Lung microvascular endothelial cell (primary cell): Measurements from ENCODE around the gene HSPA9. TPM values are rescaled to one million over a fixed set of nuclear protein-coding genes. Genes with fewer than 3 reads are reported as not detected.
A peak's percentile ranks its signal among the peaks of the same experiment; 100 is the strongest.
"Not testable (repeated sequence)": the region's sequence is repeated elsewhere in the genome, so short reads cannot be mapped to it uniquely, and the experiment has no call there.

Source experiments
- DNase-seq, 2 donors: peaks; one replicate each; pipeline versions ENCODE4 v3.0.0 to v3.0.0-alpha.2; 2010; ENCODE audit warnings: low read depth in 2 of 2
- total RNA-seq: library from RNA; depleted of rRNA; stranded (reverse); fragments of >200 nt; gene quantifications from 2 replicates; pipeline ENCODE4 v1.2.1, GENCODE V29; 2014

Gene HSPA9
- total RNA-seq, 1 donor from 2014 or later, result 187 TPM

DNA sequence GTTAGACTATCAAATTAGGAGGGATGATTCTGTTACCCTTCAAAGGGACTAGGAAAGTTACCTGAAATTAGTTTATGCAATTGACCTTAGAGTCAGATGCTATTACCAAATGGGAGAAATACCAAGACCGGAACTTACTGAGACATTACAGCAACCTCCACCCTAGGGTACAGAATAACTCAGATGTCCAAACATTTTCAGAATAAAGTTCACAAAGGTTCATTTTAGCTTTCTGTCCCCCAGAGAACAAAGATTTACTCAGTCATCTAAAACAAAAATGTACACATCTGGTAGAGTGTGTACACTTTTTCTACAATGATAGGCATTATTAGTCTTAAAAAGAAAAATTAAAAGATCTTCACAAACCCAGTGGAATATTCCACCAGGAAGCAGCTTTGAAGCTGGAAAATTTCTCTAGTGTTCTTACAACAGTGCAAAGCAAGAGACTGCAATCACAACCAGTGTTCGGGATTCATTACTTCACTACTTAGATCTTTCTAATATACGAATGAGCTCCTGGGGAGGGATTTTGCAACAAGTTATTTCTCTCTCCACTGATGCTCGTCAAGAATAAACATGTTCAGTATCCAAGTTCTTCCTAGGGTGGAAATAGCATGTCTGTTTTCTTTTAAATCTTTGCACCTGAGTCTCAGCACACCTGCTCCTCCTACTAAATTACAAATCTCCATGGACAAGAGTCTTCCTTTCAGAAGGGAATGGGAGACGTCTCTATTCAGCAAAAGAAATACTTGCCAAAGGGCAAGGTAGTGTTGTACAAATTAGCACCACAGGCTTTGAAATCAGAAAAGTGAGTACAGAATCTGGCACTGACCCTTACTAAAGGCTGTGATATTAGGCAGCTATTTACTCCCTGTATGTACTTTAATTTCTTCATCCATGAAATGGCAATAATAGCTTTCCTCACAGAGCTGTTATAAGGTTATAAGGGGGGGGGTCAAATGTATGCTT is 40.9 kb downstream of the HSPA9 start:
- no peak for DNase-seq

DNA sequence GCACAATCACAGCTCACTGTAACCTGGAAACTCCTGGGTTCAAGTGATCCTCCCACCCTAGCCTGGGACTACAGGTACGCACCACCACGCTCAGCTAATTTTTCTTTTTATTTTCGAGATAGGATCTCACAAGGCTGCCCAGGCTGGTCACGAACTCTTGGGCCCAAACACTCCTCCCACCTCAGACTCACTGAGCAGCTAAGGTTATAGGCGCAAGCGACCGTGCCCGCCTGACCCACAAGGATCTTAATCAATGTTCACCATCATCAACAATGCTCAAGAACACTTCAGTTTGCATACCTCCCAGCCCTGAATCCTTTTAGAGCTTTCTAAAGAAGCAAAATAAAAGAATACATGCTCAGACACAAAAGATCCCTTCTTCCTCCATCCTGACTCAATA is 45.4 kb downstream of the HSPA9 start:
- no peak for DNase-seq

DNA sequence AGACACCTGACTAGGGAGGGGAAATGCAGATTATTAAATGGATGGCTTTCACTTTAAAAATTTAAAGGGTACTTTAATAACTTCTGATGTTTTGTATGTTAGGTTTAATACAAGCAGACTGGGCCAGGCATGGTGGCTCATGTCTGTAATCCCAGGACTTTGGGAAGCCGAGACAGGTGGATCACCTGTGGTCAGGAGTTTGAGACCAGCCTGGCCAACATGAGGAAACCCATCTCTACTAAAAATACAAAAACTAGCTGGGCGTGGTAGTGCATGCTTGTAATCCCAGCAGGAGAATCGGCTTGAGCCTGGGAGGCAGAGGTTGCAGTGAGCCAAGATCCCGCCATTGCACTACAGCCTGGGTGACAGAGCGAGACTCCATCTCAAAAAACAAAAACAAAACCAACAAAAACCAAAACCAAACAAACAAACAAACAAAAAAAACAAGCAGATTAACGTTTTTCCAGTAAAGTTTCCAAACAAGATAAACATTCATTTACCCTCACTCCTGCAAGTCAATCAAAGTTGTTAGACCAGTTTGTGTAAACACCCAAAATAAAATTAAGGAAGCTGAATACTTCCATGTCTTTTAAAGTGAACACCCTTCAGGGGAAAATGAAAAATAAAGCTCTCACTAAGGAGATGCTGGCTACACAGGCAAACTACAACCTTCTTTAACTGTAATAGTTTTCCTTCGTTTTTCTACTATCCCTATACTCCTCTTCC is 46.3 kb downstream of the HSPA9 start:
- DNase-seq, result no peak

DNA sequence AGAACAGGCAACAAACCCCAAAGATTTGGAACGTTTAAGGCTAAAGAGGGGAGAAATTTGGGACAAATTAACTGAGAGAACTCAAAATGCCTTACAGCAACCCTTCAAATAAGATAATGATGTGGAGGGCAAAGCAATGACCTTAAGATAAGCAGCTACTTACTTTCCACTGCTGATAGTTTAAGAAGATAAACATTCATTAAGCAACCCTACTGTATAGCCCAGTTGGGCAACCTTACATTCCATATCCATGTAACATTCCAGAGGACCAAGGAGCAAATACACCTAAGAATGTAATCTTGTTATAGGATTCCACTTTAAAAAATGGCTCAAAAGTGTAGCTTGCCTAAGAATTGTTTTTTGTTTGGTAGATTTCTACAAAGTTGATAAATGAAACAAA is 47.0 kb downstream of the HSPA9 start:
- DNase-seq, result no peak

DNA sequence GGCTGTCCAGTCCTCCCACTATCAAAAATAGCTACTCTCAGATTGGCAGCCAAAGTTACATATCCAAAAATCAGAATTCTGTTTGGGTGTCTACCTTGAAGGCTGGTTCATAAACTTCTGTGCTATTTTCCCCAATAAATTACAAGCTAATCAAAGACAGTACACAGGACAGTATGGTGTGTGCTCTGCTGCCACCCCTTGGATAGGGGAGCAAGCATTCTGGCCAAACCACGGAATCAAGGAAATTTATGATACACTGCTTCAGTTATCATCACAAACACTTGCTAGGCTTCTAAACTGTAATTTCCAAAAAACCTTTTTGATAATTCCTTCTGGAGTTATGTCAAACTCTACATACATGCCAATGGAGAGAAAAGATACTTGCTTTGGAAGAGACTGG is 48.0 kb downstream of the HSPA9 start:
- DNase-seq, result no peak

DNA sequence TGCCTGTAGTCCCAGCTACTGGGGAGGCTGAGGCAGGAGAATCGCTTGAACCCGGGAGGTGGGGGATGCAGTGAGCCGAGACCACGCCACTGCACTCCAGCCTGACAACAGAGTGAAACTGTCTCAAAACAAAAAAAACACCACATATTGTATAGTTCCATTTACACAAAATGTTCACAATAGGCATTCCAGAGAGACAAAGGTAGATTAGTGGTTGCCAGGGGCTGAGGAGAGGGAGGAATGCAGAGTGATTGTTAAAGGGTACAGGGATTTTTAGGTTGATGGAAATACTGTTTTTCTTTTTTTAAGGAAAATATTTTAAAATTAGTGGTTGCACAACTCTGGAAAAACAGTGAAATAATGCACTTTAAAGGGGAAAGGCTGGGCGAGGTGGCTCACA is 51.8 kb downstream of the HSPA9 start:
- DNase-seq, result no peak

DNA sequence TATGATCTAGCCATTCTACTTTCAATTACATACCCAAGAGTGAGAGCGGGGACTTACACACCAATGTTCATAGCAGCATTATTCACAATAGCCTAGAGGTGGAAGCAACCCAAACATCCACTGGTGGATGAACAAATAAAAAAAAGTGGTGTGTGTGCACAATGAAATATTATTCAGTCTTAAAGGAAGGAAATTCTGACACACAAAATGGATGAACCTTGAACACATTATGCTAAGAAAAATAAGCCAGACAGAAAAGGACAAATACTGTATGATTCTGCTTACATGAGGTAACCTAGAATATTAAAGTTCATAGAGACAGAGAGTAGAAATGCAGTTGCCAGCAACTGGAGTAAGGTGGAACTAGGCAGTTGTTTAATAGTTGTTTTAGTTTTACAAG is 54.2 kb downstream of the HSPA9 start:
- peak; percentile 27 to 38 for DNase-seq

DNA sequence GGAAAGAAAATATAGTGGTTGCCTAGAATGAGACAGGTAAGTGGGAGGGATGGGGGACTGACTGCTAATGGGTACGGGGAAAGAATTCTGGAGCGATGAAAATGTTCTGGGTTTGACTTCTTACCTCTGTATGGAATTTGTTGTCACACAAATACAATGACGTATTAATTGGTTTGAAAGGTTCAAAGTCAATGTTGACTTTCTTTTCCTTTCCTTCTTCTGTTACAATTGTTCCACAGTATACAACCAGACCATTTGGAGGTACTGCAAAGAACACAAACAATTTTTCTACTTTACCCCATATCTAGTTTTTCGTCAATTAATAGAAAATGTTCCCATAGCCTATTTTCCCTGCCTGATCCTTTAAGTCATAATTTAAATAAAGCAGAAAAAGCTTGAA is 57.8 kb downstream of the HSPA9 start:
- DNase-seq, result no peak

DNA sequence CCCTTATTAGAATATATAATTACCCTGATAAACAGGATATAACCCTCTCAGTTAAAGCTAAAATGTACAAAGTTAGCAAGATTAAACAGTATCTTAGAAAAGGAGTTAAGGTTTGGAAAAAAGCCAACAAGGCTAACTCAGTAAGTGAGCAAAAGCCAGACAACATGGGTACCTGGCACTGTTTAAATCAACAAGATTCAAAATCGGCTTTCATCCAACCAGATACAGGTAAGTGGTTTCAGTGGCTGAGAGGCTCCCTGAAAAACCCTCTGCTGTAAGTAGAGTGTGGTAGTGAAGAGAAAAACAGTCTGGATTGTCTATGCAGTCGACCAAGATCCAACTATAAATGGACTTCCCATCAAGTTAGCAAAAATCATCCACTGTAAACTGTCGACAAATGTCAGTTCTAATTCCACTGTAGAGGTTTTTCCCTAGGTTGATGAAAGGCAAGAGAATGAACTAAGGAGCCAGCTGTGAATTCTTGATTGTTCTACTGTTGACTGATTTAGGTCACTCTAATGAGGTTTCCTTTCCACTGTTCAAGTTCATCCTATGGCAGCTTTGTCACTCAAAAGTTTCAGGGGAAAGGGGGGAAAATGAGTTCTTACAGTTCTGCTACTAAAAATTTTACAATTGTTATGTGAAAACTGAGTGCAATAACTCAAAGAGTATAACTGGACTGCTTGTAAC is 59.5 kb downstream of the HSPA9 start:
- DNase-seq, result no peak

DNA sequence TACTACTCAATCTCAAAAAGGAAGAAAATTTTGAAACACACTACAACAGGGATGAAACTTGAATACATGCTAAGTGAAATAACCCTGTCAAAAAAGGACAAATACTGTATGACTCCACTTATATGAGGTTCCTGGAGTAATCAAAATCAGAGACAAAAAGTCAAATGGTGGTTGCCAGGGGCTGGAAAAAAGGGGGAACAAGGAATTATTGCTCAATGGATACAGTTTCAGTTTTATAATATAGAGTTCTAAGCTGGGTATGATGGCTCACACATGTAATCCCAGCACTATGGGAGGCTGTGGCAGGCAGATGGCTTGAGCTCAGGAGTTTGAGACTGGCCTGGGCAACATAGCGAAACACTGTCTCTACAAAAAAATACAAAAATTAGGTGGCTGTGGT is 61.2 kb downstream of the HSPA9 start:
- no peak for DNase-seq

DNA sequence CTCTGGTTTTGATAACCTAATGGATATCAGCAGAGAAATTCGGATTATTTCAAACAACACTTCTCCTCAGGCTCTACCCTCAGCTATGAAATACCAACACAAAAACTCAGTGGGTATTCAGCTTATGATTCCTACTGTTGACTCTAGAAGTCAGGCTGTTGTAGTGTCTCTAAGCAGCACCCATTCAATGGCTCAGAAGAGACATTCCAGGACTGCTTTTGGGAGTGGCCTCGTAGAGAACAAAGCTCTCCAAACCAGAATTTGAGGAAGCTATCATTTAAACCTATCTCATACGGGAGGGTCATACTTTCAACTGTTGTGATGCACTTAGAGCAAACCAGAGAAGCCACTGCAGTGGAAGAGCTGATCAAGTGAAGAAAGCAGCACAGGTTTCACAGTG is 66.2 kb downstream of the HSPA9 start:
- DNase-seq, result no peak

DNA sequence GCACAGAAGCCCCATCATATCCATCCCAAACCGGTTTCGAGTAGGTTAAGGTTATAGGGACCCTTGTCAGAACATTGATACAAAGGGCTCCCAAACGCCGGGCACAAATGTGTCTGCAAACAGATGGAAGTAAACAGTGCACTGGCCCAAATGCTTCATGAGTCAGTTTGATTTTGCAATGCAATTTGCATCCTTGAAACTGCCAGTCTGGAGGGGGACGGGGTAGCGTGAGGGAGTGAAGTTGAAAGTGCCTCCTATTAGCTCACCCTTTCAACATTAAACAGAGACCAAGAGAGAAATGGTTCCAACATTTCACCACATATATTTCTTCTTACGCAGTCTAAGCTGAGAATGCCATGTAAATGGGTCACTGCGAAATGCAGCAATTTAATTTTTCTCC is 67.7 kb downstream of the HSPA9 start:
- DNase-seq, result not testable (repeated sequence)

DNA sequence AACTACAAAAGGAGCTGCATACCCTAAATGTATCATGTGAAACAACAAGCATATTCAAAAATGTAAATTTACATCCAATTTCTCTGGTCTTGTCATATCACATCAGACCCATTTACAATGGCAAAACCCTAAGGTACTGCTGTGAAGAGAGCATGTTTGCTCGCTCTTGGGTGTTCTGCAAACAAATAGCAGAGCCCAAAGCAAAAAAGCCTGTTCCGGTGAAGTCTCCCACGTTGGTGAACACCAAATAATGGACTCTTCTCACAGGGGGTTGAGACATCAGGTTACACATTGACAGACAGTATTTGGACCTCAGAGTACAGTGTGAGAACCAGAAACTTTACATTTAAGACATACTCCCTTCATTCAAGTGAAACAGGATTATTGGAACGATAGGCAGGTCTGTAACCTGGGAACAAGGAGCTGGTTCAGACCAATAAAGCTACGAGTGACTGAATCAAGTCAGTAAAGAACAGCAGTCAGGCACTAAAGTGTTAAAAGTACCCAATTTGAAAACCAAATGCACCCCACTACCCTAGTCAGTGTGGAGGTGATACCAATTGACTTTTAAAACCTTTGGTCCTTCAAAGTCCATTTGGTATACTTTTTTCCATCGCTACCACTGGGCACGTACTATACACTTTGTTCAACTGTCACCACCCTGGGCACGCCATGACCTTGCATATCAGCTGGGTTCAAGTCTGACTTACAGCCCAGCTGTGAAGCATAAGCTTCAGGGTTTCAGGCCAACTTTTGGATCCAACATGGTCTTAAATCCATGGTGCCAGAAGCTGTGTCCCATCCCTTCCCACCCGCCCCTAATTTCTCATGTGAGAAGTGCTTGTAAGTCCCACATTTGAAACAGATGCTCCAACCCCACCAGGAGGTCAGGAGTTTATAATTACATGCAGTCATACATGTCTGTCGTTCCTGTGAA is 68.6 kb downstream of the HSPA9 start:
- DNase-seq, result no peak

DNA sequence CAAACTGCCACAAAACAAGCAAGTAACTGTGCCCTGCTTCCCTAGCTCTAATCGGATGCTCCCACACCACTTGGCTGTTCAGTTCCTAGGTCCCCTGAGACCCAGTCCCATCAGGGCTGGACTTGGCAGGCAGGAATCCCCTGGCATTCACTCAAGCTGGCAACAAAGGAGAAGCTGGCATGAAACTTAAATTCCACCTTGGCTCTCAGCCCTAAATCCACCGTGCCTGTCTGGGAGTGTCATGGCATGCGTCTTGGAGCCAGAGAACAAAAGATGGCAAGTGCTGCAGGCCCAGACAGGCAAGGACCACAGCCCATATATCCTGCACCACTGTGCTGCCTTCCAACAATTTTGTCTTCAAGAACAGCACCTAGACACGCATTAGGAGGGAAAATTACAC is 70.4 kb downstream of the HSPA9 start:
- DNase-seq, result no peak

Other genes with a start within 250 kb of the HSPA9 start
- gene CDC25C, start 243.6 kb downstream of the HSPA9 start, total RNA-seq, result 0.79 and 3.9 TPM in 2 replicates
- 29.2 and 31.5 TPM in 2 replicates for gene FAM53C, start 237.1 kb downstream of the HSPA9 start, total RNA-seq
- 37.3 and 41.9 TPM in 2 replicates for gene KDM3B, start 222.7 kb downstream of the HSPA9 start, total RNA-seq
- gene REEP2, start 136.3 kb downstream of the HSPA9 start, total RNA-seq, result 0.40 and 1.1 TPM in 2 replicates
- 0.44 and 4.8 TPM in 2 replicates for gene EGR1, start 109.9 kb downstream of the HSPA9 start, total RNA-seq
- 71.3 and 76.0 TPM in 2 replicates for gene ETF1, start 32.2 kb downstream of the HSPA9 start, total RNA-seq
- 479 and 529 TPM in 2 replicates for gene CTNNA1, start 178.0 kb upstream of the HSPA9 start, total RNA-seq